Natural killer cell (primary cell): Measurements from ENCODE around the gene GPR12. TPM values are rescaled to one million over a fixed set of nuclear protein-coding genes. Genes with fewer than 3 reads are reported as not detected.

Experiments used
- ATAC-seq, 3 donors: fragments of 150-1000 bp in 2 of 3; fragments of 200-7000 bp in 1 of 3; cut with Tn5 transposase; 1 replicate in 1 of 3; 2 replicates in 2 of 3; pipeline ENCODE4 v1.10.0; 2021; ENCODE audit warnings: mild to moderate bottlenecking in 2 of 3, moderate library complexity in 2 of 3
- DNase-seq, 2 donors: peaks; one replicate each; pipeline versions ENCODE4 v3.0.0 to v3.0.0-alpha.2; 2013 to 2021; ENCODE audit warnings: mixed read lengths in 1 of 2
- H3K27ac ChIP-seq: one replicate; pipeline ENCODE4 v1.5.1; 2013; ENCODE audit warnings: mild to moderate bottlenecking, low read length
- H3K27me3 ChIP-seq: one replicate; pipeline ENCODE4 v1.6.1; 2013; ENCODE audit warnings: low read length; ENCODE audit not compliant: control insufficient read depth, insufficient read depth
- H3K36me3 ChIP-seq: one replicate; pipeline ENCODE4 v1.6.1; 2013; ENCODE audit warnings: low read length; ENCODE audit not compliant: control insufficient read depth, insufficient read depth
- H3K4me1 ChIP-seq: one replicate; pipeline ENCODE4 v1.6.1; 2013; ENCODE audit warnings: low read length; ENCODE audit not compliant: control insufficient read depth, insufficient read depth
- H3K4me3 ChIP-seq: one replicate; pipeline ENCODE4 v1.5.1; 2013; ENCODE audit warnings: low read length
- H3K9me3 ChIP-seq: one replicate; pipeline ENCODE4 v1.6.1; 2013; ENCODE audit warnings: low read length; ENCODE audit not compliant: control insufficient read depth, insufficient read depth
- H3K27ac Mint-ChIP-seq, 2 donors: one replicate each; pipeline ENCODE4 v1.8.0; 2022; ENCODE audit warnings: mild to moderate bottlenecking in 2 of 2, mixed read lengths in 2 of 2, moderate library complexity in 1 of 2
- H3K27me3 Mint-ChIP-seq, 2 donors: one replicate each; pipeline ENCODE4 v1.8.0; 2022; ENCODE audit warnings: low read depth in 2 of 2, mixed read lengths in 2 of 2
- H3K36me3 Mint-ChIP-seq: one replicate; pipeline ENCODE4 v1.8.0; 2022; ENCODE audit warnings: mixed read lengths
- H3K4me1 Mint-ChIP-seq, 2 donors: one replicate each; pipeline ENCODE4 v1.8.0; 2022; ENCODE audit warnings: mixed read lengths in 2 of 2
- H3K4me3 Mint-ChIP-seq: one replicate; pipeline ENCODE4 v1.8.0; 2022; ENCODE audit warnings: mild to moderate bottlenecking, moderate library complexity, mixed read lengths
- H3K9me3 Mint-ChIP-seq, 2 donors: one replicate each; pipeline ENCODE4 v1.8.0; 2022; ENCODE audit warnings: mixed read lengths in 2 of 2
- CTCF ChIP-seq: fragments of 200-600 bp; IDR thresholded peaks from one replicate; pipeline ENCODE4 v1.8.0; 2022; ENCODE audit warnings: antibody characterized with exemption
- WGBS: methylation state at CpG from one replicate; pipeline ENCODE4 v1.1.7; 2013; ENCODE audit warnings: missing lambda C conversion rate; ENCODE audit not compliant: insufficient coverage; 5-methylcytosine and 5-hydroxymethylcytosine counted together
- intact Hi-C: fragments of 100-400 bp; cut with micrococcal nuclease; formaldehyde crosslinking; loops from one replicate; pipeline ENCODE4 v1.14.2; 2022
- total RNA-seq, 4 donors: library from RNA; stranded (reverse); fragments of 120-200 nt in 1 of 4; gene quantifications; one replicate each; pipeline versions ENCODE4 v1.2.3 to v1.2.4, GENCODE V29; 2013 to 2022

Gene GPR12
- total RNA-seq, 3 donors from 2014 or later (not counting 1 experiment from before 2014, with no cell fraction given), result not detected

DNA sequence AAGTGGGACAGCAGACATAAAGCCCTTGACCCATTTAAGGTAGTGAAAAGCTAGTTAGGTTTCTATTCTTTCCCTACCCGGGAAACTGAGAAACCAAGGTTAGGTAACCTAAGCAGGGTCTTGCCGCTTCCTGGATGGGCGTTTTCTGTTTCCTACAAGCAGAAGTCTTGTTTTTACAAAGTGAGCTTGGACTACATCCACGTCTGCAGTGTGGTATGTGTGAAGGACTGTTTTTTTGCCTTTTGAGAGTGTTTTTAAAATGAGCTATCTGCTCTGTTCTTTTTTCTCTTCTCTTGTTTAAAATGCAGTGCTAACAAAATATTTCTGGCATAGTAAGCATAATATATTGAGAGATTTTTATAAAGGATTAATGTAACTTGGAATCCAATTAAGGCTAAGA is 49.4 kb downstream of the GPR12 start:
- H3K27me3 ChIP-seq, result no peaks in the 10 kb centered on the region

DNA sequence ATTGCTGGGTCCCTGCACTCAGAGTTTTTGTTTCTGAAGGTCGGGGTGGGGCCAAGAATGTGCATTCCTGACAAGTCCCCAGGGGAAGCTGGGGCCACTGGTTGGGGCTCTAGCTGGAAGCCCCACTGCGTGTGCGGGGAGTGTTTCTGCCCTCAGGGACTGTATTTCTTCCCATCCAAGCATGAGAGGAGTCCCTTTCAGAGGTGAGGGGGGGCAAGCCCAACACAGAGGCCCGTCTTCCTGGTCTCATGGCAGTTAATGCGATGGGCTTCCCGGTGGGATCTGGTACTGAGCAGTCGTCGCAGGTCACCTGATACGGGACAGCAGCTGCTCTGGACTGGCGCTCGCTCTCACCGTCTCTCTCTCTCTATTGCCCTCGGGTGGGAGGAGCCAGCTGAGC is 50.4 kb downstream of the GPR12 start:
- no peak for TF ChIP-seq CTCF

More for the DNA sequence above, 49.4 kb downstream of the GPR12 start:
- Histone ChIP-seq H3K4me1 (no peaks in the 10 kb centered on the region), H3K27ac (no peak overlapping the region), H3K4me3 (no peak overlapping the region), H3K36me3 (no peaks in the 10 kb centered on the region), H3K9me3 (no peaks in the 10 kb centered on the region)
- H3K27me3 Mint-ChIP-seq, result no peaks in the 10 kb centered on the region
- DNase-seq (no peak), ATAC-seq (no peak)
- intact Hi-C loops, result no loop called here
- no peaks in the 10 kb centered on the region for H3K36me3 Mint-ChIP-seq
- H3K9me3 Mint-ChIP-seq, result no peaks in the 10 kb centered on the region
- no peak for TF ChIP-seq CTCF
- H3K4me3 Mint-ChIP-seq, result no peak overlapping the region
- WGBS, result 53% methylated on average over 4 of the region's 4 CpGs
- H3K4me1 Mint-ChIP-seq, result no peaks in the 10 kb centered on the region
- no peak overlapping the region for H3K27ac Mint-ChIP-seq

GRCh38 chr13:26709461-26709860 is 51.1 kb downstream of the GPR12 start:
- no peak overlapping the region for H3K4me3 ChIP-seq
- no peak overlapping the region for H3K27ac ChIP-seq
- H3K9me3 Mint-ChIP-seq, result no peaks in the 10 kb centered on the region
- no peak overlapping the region for H3K4me3 Mint-ChIP-seq
- no peaks in the 10 kb centered on the region for H3K36me3 ChIP-seq
- no peak for DNase-seq
- WGBS, result 87% methylated on average over 7 of the region's 7 CpGs
- H3K4me1 Mint-ChIP-seq, result no peaks in the 10 kb centered on the region
- peaks cover 4 to 9% of the 10 kb centered on the region in 2 donors for H3K27me3 Mint-ChIP-seq
- no peaks in the 10 kb centered on the region for H3K9me3 ChIP-seq
- intact Hi-C loops, result no loop called here
- H3K27ac Mint-ChIP-seq, result no peak overlapping the region
- no peak for TF ChIP-seq CTCF
- H3K36me3 Mint-ChIP-seq, result no peaks in the 10 kb centered on the region
- no peaks in the 10 kb centered on the region for H3K4me1 ChIP-seq
- no peak for ATAC-seq
- no peaks in the 10 kb centered on the region for H3K27me3 ChIP-seq

More for the DNA sequence above, 50.4 kb downstream of the GPR12 start:
- no peaks in the 10 kb centered on the region for H3K9me3 Mint-ChIP-seq
- H3K4me1 Mint-ChIP-seq, result no peaks in the 10 kb centered on the region
- Histone ChIP-seq H3K27me3 (no peaks in the 10 kb centered on the region), H3K27ac (no peak overlapping the region), H3K4me1 (no peaks in the 10 kb centered on the region), H3K36me3 (no peaks in the 10 kb centered on the region), H3K4me3 (no peak overlapping the region), H3K9me3 (no peaks in the 10 kb centered on the region)
- no peak overlapping the region for H3K27ac Mint-ChIP-seq
- peaks cover 4 to 9% of the 10 kb centered on the region in 2 donors for H3K27me3 Mint-ChIP-seq
- no peak for DNase-seq
- no peak overlapping the region for H3K4me3 Mint-ChIP-seq
- no peak for ATAC-seq
- H3K36me3 Mint-ChIP-seq, result no peaks in the 10 kb centered on the region
- 65% methylated on average over 13 of the region's 13 CpGs for WGBS
- intact Hi-C loops, result no loop called here

- no peak overlapping the region for H3K4me3 Mint-ChIP-seq
These were observed 52.6 kb downstream of the GPR12 start for GRCh38 chr13:26708007-26708297.

More at GRCh38 chr13:26708007-26708297, 52.6 kb downstream of the GPR12 start:
- Mint-ChIP-seq H3K36me3 (no peaks in the 10 kb centered on the region), H3K4me1 (no peaks in the 10 kb centered on the region), H3K27ac (no peak overlapping the region), H3K9me3 (no peaks in the 10 kb centered on the region), H3K27me3 (peaks cover 4 to 14% of the 10 kb centered on the region in 2 donors)
- 90% methylated on average over 4 of the region's 6 CpGs for WGBS
- TF ChIP-seq CTCF, result peak; percentile 27
- ATAC-seq (no peak), DNase-seq (no peak)
- H3K4me3 ChIP-seq, result no peak overlapping the region
- intact Hi-C loops, result no loop called here
- H3K27me3 ChIP-seq, result no peaks in the 10 kb centered on the region
- no peaks in the 10 kb centered on the region for H3K9me3 ChIP-seq
- no peaks in the 10 kb centered on the region for H3K36me3 ChIP-seq
- no peaks in the 10 kb centered on the region for H3K4me1 ChIP-seq
- H3K27ac ChIP-seq, result no peak overlapping the region
